Activated naive CD4-positive, alpha-beta T cell treated with anti-CD3 and anti-CD28 coated beads, Interleukin-2, amount 10 ng/mL, durations not matched to agents 5 hours and 36 hours (primary cell): Measurements from ENCODE around the gene CNOT10. TPM values are rescaled to one million over a fixed set of nuclear protein-coding genes. Genes with fewer than 3 reads are reported as not detected.

Source experiments
- total RNA-seq, 2 experiments: library from RNA; stranded (reverse); gene quantifications; one replicate each; pipeline ENCODE4 v1.2.3, GENCODE V29; 2021

Gene CNOT10
- total RNA-seq: 10 to 100 TPM; 52.5 to 53.5 TPM

GRCh38 chr3:32684800-32685542 is at the start of gene CNOT10:
Gene CNOT10, plus strand, starts transcription at chr3:32685188. Its CDS starts 273 bp downstream, at chr3:32685461.

GRCh38 chr3:32817558-32818228 is 132.7 kb downstream of the CNOT10 start, which contains the start of gene TRIM71:
Gene TRIM71, plus strand, starts transcription at chr3:32817997. Its CDS starts 84 bp downstream, at chr3:32818081.

Other genes with a start within 250 kb of the CNOT10 start
- gene CMTM6, start 182.3 kb upstream of the CNOT10 start, total RNA-seq: 10 to 100 TPM; 47.1 to 47.5 TPM
- gene DYNC1LI1, start 114.3 kb upstream of the CNOT10 start, total RNA-seq: 10 to 100 TPM; 24.3 to 25.7 TPM
- gene TRIM71, start 132.8 kb downstream of the CNOT10 start, total RNA-seq: not detected